NCI-H2171 (cell line): ENCODE results near the gene SGMS1.
A peak's percentile ranks its signal among the peaks of the same experiment; 100 is the strongest.

ENCODE experiments used
- DNase-seq: peaks from one replicate; lab custom pipeline; 2025; lab: John Stamatoyannopoulos, UW

SGMS1 gene

DNA sequence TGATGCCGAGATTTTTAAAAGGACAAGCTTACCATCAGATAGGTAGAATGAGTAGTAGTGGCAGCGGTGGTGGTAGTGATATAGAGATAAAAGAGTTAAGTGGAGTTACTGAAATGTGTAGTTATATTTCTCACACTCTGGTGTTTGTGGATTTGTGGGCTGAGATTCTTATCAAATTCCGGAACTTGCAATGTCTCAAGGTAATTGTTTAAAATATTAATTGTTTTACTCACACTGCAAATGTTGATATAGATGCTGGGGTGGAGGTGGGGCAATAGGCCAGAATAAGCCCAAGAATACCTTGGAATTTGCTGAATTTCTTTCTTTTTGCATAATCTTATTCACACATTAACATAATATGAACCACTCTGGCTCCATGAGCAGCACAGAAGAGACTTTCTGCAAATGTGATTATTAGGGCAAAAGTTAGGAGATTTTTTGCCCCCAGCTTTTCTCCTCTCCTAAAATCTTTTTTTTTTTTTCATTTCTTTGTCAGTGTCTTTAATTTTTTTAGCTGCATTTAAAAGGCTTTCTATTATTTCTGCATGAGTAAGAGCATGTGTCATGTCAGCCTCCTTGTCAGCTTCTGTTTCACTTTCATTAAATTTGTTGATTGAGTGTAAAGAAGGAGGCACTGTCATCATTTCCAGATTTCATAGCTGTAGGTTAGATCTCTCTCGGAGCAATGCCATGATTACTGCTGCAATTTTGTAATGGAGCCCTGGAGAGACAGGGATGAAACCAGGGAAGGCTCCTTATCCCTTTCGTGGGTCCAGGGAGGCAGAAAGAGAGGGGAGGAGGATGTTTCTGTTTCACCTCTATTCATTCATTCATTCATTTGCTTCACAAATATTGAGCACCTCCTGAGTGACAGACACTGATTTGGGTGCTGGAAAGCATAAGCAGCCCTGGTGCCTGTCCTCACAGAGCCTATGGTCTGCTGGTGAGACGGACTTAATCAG, 13.1 kb upstream of the SGMS1 start:
- DNase-seq = no peak

DNA sequence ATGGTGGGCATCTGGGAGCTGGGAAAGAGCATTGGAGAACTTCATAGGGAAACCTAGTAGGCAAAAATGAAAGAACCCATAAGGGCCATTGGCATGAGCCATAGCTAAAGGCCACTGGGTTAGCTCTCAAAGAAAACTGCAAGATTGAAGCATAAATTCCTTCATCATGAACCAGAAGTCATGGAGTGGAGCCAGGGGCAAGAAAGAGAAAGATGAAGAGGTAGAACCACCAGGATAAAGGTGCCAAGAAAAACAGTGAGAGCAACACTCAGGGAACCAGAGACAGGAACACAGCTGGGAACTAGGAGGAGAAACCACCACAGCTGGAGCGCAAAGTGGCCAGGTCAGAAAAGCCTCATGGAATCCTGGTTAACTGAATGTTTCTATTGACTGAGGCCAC, 11.5 kb upstream of the SGMS1 start:
- DNase-seq = no peak

DNA sequence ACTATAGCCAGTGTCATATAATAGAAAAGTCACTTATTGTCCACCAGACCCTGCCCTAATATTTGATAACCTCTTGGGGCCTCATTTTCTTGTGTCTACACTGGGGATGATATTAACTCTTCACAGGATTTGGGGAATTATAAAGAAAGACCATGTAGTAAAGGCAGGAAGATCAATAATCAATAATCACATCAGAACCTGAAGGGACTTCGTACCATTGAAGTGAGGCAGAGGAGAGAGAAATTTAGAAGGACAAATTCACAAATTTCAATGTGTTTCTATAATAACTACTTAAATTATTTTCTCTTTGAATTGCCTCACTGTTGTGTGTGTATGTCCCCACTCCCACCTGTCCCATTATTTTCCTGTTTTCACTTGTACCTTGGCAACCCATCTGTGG, 10.7 kb upstream of the SGMS1 start:
- DNase-seq = no peak

DNA sequence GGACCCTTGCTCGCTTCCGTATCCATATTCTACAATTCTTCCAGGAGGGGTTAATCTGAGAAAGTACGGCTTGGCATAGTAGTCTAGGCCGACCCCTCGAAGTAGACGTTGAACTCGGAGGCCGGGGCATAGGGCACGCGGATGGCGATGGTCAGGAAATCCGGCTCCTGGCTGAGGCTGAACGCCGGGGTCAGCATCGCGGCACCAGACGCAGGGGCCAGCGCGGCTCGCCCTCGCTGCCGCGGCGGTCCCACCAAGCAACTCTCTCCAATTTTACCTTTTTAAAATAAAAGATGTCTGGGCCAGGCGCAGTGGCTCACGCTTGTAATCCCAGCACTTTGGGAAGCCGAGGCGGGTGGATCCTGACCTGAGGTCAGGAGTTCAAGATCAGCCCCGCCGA, 7.3 kb upstream of the SGMS1 start:
- DNase-seq = no peak

DNA sequence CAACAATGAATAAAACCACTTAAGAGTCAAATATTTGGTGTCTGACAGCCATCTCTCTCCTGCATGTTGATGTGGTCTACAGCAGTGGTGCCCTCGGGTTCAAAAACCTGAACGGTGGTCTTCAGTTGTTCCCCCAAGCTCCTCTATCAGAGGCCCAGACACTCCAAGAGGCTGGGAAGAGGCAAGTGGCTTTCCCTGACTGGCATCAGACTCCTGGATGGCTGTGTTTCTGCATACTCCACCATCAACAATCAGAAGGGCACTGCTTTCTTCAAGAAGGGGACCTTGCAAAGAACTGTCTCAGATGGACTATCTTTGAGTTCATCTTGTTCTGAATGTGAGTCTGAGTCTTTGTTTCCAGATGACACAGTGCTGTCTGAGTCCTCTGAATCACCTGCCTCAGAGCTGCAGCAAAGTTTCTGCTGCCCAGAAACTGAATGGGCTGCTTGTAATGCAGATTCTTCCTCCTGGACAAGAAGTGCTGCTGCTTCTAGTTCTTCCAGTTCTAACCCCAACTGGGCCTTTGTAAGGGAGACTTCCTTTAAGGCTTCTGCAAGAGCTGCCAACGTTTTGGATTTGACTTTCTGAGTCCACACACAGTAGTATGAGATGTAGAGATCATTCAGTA, 5.9 kb upstream of the SGMS1 start:
- DNase-seq = no peak

DNA sequence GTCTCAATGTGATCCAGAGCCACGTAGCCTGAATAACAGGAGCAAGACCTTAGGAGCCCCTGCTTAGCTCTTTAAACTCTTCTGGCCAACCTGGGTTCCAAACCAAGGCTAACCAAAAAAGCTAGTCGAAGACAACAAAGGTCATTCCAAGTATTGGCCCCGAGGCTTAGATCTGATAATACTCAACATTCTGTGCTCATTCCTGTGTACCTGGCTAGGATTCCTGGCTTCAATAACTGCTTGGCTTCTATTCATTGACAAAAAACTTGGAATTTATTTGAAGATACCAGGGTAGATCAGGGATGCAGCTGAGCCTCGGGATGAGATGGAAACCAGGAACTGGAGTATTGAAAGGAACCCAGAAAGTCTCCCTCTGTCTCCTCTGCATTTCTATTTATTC, 4.1 kb upstream of the SGMS1 start:
- DNase-seq = no peak

DNA sequence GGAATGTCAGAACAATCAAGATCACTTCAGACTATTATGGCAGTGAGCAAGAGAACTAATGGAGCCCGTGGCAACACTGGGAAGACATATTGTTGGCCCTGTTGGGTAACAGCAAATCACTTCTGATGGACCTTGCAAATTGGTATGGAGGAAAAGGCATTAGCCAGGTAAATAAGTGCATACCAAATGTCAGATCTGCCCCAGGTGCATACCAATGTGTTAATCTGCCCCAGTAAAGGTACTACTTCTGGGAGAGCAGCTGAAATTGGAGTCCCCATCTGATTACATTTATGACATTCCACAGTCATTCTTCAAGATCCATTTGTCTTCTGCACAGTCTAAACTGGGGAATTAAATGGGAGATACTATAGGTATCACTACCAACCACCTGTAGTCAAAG, 3.7 kb upstream of the SGMS1 start:
- DNase-seq = no peak

DNA sequence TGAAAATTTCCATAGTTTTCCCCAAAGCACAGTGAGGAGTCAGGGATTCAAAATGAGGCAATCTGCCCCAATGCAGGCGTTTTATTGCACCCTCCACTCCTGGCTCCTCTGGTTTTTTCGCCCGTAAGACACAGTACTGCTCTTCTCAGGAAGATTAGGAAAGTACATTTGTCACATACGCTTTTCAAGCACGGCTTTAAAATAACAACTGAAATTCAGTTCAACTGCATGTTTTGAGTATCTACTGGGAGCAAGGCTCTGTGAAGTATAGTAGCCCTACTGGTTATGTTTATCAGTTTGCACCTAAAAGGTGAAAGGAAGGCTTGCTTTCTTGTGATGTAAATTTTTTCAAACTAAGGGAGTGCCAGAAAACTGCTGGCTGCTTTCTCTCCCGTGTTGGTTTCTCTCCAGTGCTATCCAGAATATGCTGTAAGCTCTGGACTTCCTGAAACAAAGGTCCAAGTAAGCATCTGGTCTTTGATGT, 1.9 kb upstream of the SGMS1 start:
- no peak for DNase-seq

DNA sequence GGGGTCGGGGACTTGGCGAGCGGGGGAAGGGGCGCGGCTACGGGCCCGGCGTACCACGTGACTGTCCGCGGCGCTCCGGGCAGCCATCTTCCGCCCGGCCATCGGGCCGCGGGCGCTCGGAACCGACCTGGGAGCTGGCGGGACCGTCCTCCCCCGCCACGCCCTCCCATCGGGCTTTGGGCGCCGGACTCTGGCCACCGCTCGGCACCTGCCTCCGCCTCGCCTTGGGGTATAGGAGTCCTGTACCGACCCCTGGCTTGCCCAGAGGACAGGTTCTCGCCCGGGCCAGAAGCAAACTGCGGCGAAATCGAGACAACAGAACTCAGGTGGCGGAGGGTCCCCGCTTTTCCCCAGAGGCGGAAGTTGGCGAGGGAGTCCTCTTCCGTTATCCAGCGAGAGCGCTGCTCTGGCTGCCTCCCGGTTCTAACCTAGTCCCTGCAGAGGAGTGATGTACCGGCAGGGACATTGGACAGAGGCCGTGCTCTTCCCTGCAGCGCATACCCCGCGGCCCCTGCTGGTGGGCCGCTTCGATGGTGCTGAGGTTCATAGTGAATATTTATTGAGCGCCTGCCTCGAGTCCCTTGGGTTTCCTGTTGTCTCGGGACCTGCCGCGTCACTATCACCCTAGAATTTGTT, 1.2 kb upstream of the SGMS1 start:
- peak; percentile 48 for DNase-seq

DNA sequence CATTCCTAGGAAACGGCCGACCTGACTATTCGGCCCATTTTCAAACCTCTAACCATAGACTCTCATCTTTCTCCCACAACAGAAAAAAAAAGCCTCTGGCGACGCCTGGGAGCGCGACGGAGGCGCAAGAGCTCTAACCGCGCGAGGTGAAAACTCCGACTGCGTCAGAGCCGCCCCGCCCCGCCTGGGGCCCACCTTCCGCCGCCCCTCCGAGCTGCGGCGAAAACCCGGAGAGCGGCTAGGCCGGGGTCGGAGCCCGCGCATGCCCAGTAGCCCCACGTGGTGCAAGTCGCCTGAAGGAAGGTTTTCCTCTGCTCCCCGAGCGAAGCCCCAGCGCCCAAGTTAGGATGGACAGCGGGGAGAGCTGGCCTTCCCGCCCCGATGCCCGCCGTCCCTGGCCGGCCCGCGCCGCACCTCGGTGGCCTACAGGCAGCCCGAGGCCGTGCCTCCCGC, 683 bp upstream of the SGMS1 start:
- DNase-seq = peak; percentile 80

DNA sequence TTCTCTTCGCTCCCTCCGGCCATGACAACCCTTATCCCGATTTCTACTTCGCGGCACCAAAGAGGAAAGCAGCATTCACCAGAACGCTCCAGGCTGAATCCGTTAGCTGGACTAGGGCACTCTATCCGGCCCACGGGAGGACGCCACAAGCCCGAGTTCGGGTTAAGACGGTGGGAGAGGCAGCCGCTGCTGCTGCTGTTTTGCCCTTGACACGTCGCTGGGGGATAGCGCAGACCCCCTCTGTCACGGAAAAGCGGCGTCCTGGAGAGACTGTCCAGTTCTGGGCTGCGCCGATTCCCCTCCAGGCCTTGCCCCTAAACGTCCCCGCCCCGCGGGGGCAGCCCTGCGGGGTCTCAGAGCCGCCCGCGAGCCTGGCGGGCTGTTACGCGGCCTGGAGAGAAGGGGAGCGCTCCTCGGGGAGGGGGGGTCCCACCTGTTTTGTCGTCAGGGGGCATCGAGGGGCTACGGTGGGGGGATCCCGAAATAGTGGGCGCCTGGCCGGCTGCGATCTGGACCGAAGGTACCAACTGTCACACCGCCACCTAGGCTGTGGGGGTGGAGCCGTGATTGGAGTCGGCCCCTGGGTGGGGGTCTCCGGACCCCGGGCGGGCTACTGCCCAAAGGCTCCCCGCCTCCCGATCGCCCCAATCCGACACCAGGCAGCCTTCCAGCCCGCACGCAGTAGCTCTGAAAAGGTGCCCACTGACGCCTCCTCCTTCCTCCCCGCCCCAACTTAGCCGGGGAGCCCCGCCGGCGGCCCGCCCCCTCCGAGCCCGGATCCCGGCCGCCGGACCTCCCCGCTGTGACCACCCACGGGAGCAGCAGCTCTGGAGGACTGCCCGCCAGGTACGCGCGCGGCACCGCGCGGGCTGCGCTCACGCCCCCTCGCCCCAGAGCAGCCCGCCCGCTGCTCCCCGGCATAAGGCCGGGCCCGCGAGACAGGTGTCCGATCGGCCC, 772 bp downstream of the SGMS1 start:
- no peak for DNase-seq

DNA sequence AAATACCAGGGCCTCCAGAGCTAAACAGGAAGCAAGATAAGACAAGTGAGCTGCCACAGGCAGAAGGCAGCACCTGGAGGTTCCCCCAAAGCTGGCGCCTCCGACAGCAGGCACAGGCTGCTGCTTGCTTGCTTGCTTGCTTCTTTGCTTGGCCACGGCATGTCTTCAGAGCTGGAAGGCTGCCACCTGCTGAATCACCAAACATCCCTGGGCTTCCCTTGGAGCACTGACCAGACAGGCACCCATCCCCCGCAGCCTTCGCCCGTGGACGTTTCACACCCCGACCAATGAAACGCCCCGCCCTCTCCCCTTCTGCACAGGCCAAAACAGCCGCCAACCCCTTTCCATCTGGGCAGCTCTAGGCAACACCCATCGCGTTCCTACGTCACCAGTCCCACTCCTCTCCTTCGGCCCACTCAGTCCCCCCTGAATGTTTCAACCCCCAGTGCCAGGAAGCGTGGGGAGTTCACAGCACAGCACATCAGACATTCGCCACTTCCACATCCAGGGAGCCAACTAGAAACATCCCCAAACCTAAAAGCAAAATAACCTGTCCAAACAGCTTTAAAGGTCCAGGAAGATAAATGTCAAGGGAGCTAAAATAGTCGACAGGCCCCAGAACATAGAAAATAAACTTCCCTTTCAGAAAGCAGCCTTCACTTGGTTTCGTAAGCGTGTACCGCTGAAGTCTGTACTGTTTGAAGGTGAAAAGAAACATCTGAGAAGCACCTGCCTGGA, 1.6 kb downstream of the SGMS1 start:
- DNase-seq = peak; percentile 38

DNA sequence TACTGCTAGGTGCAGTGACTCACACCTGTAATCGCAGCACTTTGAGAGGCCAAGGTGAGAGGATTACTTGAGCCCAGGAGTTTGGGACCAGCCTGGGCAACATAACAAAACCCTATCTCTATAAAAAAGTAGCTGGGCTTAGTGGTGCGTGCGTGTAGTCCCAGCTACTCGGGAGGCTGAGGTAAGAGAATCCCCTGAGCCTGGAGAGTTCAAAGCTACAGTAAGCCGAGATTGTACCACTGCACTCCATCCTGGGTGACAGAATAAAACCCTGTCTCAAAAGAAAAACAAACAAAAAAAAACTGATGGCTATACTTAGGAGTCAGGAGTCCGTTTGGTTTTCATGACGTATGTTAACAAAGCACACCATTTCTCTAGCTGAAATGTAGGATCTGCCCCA, 2.9 kb downstream of the SGMS1 start:
- DNase-seq = no peak

DNA sequence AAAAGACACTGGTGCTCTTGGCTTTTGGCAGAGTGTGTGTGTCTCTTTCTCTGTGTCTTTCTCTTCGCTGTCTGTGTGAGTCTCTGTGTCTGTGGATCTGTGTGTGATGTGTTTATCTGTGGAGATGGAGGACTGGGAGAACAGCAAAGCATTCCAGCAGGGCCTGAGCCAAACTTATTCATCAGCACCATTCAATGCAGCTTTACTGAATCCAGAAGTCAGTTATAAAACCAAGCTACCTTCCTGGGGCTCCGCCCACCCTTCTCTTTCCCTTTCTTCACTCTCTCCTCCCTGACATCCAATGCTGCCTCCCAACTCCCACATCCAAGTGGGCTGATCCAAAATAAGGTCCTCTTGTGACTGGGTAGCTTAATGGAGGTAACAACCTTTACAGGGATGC, 3.9 kb downstream of the SGMS1 start:
- DNase-seq = no peak

DNA sequence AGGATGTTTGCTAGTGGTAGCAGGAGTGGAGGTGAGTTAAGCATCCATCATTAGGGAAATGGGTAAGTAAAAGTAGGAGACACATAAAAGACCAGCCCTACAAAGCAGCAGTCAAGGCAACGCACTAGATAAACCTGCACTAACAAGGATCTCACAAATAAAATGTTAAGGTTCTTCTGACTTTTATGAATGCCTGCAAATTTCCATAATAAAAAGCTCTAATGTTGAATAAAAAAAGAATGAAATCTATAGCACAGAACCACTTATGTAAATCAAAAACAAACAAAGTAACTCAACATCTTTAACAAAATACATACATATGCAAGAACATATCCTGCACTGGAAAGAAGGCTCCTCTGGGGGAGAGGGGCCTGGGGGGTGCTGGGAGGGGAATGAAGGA, 4.6 kb downstream of the SGMS1 start:
- no peak for DNase-seq

DNA sequence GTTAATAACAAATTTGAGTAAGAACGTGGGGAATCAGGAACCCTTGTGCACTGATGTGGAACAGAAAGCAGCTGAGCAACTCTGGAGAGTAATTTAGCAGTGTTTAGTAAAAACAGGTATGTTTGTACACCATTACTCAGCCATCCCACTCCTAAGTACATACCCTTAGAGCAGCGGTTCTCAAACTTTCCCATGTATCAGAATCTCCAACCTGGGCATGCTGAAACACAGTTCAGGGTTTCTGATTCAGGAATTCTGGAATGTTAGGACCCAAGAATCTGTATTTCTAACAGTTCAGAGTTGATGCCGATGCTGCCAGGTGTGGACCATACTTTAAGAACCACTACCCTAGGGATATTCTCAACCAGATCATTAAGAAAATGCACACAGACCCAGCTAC, 5.1 kb downstream of the SGMS1 start:
- DNase-seq = no peak

DNA sequence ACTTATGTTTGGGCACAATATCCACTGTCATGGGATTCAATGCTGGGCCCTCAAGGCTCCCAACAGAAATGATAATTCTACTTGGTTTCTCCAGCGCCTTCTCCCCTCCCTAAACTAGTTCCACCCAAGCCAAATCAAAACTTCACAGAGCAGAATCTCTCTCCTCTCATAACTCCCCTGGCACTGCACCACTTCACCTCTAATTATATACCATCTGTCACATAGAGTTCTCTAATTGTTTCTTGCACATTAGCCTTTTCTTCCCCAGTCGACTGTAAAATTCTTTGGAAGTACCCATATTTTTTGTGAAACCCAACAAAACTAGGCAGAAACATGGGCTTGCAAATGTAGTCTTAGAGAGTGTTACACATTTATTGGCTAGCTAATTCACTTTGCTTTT, 8.1 kb downstream of the SGMS1 start:
- DNase-seq = peak; percentile 51

DNA sequence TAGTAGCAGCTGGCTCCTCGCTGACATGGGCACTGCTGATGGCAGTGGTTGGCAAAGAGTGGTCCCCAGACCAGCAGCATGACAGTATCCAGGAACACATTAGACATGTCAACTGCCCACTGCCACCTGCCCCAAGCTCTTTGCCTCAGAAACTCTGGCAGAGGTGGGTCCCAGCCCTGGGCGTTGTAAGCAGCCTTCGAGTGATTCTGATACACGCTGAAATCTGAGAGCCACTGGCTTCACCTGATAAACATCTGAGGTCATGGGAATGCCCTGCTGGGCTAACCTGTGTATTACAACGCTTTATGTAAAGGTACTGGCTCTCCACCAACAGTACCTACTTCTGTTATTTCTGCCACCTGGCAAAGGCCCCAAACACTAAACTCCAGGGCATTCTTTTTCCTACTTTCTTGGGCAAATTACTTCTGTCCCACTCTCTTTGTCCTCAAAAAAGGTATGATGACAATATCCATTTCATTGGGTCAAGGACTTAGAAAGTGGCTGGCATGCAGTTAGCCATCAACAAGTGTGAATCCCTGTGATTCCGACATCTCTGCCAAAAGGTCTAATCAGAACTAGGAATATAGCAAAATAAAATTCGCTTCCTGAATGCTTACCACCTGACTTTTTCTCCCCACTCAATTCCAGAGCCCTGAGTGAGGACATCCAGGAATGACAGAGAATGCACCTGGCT, 9.2 kb downstream of the SGMS1 start:
- DNase-seq = peak; percentile 37

DNA sequence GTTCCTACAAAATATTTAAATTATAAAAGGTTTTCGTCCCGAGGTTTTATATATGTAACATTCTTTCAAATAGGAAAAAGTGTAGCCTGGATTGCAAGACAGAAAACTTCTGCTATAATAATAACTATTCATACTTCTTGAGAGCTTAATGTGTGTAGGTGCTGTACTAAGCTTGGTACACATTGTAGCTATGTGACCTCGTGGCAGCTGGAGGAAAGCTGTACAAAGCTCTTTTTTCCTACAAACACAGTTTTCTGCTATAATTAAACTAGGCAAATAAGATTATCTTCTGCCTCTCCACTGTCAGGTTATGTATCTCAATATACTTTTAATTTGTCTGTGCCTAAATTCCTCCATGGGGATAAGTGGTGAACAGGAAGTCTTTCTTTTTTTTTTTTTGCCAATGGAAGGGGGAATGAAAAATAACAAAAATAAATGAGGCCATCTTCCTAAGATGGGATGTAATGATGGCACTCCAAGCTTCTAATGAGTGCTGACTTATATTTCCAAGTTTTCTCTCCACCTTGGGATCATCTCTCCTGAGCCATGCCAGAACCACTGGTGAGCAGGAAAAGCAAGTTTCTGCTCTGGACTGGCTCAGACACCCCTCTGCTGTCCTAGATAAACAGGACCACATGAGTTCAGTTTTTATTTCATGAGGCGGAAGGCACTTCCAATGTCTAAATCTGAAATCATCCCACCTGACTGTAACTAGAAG, 9.9 kb downstream of the SGMS1 start:
- DNase-seq = no peak

DNA sequence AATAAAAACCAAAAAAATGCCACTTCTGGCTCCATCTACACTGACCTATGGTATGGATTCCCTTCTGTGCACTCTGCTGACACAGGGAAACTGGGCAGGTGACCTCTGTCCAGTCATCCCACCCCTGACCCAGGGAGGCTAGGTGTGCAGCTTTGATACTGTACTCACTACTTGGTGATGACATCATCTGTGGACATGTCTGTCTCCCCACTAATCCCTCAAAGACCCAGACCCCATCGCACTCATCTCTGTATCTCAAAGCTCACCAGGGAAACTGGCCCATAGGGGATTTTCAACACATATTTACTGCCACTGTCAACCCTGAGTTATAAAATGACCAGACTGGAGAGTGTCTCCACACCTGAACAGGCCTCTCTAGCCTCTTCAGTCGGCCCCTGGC, 10.6 kb downstream of the SGMS1 start:
- no peak for DNase-seq
